Kidney (tissue), 14 donors: ENCODE results near the gene KCNA2. TPM values are rescaled to one million over a fixed set of nuclear protein-coding genes. Genes with fewer than 3 reads are reported as not detected.

Source experiments
- DNase-seq, 5 donors: peaks; one replicate each; pipeline ENCODE4 v3.0.0-alpha.2; 2013 to 2020
- FAIRE-seq: peaks from 2 replicates; lab custom pipeline; 2012; peaks lifted over from hg19 to GRCh38; lab: Jason Lieb, UNC
- H3K27ac ChIP-seq, 2 donors: one replicate each; pipeline ENCODE4 v1.7.0; 2013; ENCODE audit warnings: low read depth in 2 of 2, low read length in 2 of 2, inconsistent platforms in 1 of 2
- H3K27me3 ChIP-seq: one replicate; pipeline ENCODE4 v1.7.1; 2013; ENCODE audit warnings: low read length, inconsistent platforms; ENCODE audit not compliant: control insufficient read depth, insufficient read depth
- H3K36me3 ChIP-seq, 3 donors: one replicate each; pipeline versions ENCODE4 v1.7.0 to v1.7.1; 2013; ENCODE audit warnings: low read length in 3 of 3, control low read depth in 1 of 3, inconsistent platforms in 1 of 3; ENCODE audit not compliant: insufficient read depth in 3 of 3, control insufficient read depth in 2 of 3
- H3K4me1 ChIP-seq, 3 donors: one replicate each; pipeline versions ENCODE4 v1.7.0 to v1.7.1; 2013; ENCODE audit warnings: low read length in 3 of 3, inconsistent platforms in 1 of 3, low read depth in 1 of 3; ENCODE audit not compliant: control insufficient read depth in 2 of 3, insufficient read depth in 2 of 3
- H3K4me3 ChIP-seq, 3 donors: one replicate each; pipeline versions ENCODE4 v1.7.0 to v1.8.1; 2013; ENCODE audit warnings: low read length in 3 of 3, control low read depth in 1 of 3, inconsistent platforms in 1 of 3
- H3K9ac ChIP-seq, 3 donors: one replicate each; pipeline versions ENCODE4 v1.7.0 to v1.7.1; 2013; ENCODE audit warnings: low read length in 3 of 3, control low read depth in 1 of 3, inconsistent platforms in 1 of 3
- H3K9me3 ChIP-seq, 3 donors: one replicate each; pipeline versions ENCODE4 v1.7.0 to v1.7.1; 2013; ENCODE audit warnings: low read length in 3 of 3, control low read depth in 1 of 3, inconsistent platforms in 1 of 3; ENCODE audit not compliant: control insufficient read depth in 2 of 3, insufficient read depth in 1 of 3
- CTCF ChIP-seq: IDR thresholded peaks from 3 replicates; pipeline ENCODE4 v1.5.1; 2012; ENCODE audit warnings: mild to moderate bottlenecking, moderate library complexity, borderline replicate concordance; ENCODE audit not compliant: insufficient read depth; ENCODE audit errors: extremely low read depth
- intact Hi-C: fragments of 100-400 bp; cut with DNase I; formaldehyde crosslinking; loops from one replicate; pipeline ENCODE4 v1.11.1; 2022
- polyA plus RNA-seq: library from polyadenylated mRNA; stranded (reverse); fragments of 350-450 nt; fragmentation: Illumina TruSeq; extraction: RNeasy Lipid Tissue Mini Kit (QIAGEN cat#74804); gene quantifications from one replicate; pipeline ENCODE4 v1.2.3, GENCODE V29; 2014; ENCODE audit warnings: low read depth, low replicate concordance; ENCODE audit not compliant: insufficient read depth
- total RNA-seq: library from RNA; stranded (reverse); fragmentation: NEBNext Ultra II Directional; extraction: Animal tissue kit (Norgen Biotek cat#: 25700); gene quantifications from one replicate; pipeline ENCODE4 v1.2.1, GENCODE V29; 2021
- donor health status: control.
- donor health status: control.
- donor health status: control.
- donor health status: control.
- donor health status: control.
- donor health status: DM: yes; HTN: yes; CAD: no.
- donor health status: Normal renal cell carcinoma (clear cell type).

Gene KCNA2
- total and polyA plus RNA-seq, 2 donors from 2014 or later, result 0.09 to 1.3 TPM

GRCh38 chr1:110606657-110607535 is 738 bp upstream of the KCNA2 start:
- peaks cover 0 to 14% (median 0%) of the 10 kb centered on the region in 3 donors for H3K4me1 ChIP-seq
- no peak for TF ChIP-seq CTCF
- no peaks in the 10 kb centered on the region for H3K36me3 ChIP-seq
- intact Hi-C loops, result no loop called here
- H3K9me3 ChIP-seq, result no peaks in the 10 kb centered on the region
- H3K4me3 ChIP-seq, result peak overlapping the region; percentile 4 to 61 (median 49)
- FAIRE-seq, result no peak
- H3K27me3 ChIP-seq, result peaks cover 40% of the 10 kb centered on the region
- H3K9ac ChIP-seq, result no peak overlapping the region
- peak in 4 of 5 donors; percentile 14 to 55 (median 26) for DNase-seq
- no peak overlapping the region for H3K27ac ChIP-seq

GRCh38 chr1:110605446-110605845 is 712 bp downstream of the KCNA2 start:
- Histone ChIP-seq H3K27me3 (peaks cover 40% of the 10 kb centered on the region), H3K9me3 (no peaks in the 10 kb centered on the region), H3K4me3 (no peak overlapping the region), H3K36me3 (no peaks in the 10 kb centered on the region), H3K4me1 (peaks cover 0 to 14% (median 0%) of the 10 kb centered on the region in 3 donors), H3K9ac (no peak overlapping the region), H3K27ac (no peak overlapping the region)
- TF ChIP-seq CTCF, result no peak
- FAIRE-seq, result no peak
- intact Hi-C loops, result no loop called here
- no peak for DNase-seq

GRCh38 chr1:110604586-110605148 is 1.5 kb downstream of the KCNA2 start:
- H3K36me3 ChIP-seq, result no peaks in the 10 kb centered on the region
- H3K4me3 ChIP-seq, result no peak overlapping the region
- H3K9me3 ChIP-seq, result no peaks in the 10 kb centered on the region
- peaks cover 35% of the 10 kb centered on the region for H3K27me3 ChIP-seq
- FAIRE-seq, result no peak
- no peak overlapping the region for H3K9ac ChIP-seq
- H3K4me1 ChIP-seq, result peaks cover 0 to 14% (median 0%) of the 10 kb centered on the region in 3 donors
- no peak for TF ChIP-seq CTCF
- DNase-seq, result peak in 1 of 5 donors; percentile 17
- H3K27ac ChIP-seq, result no peak overlapping the region
- intact Hi-C loops, result no loop called here
